ENCODE measurements around the gene FUZ.
"Not testable (repeated sequence)": the region's sequence is repeated elsewhere in the genome, so short reads cannot be mapped to it uniquely, and the experiment has no call there.

FUZ gene

DNA sequence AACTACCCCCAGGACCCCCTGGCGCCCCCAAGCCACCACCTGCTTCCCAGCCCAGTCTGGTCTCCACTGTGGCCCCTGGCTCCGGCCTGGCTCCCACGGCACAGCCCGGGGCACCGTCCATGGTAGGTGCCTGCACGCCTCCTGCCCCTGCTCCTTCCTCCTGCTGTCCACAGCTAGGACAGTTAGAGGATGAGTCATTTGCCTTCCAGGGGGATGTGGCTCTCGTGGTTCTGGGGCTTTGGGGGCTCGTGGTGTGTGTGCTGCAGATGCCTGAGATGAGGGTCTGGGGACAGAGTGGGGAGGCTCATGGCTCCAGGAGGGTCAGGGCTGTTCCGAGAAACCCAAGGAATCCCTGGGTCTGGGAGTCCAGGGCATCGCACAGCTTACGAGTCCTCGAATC lies 17.7 kb upstream of the FUZ start:
- Histone ChIP-seq H3K36me3 (ENCODE audit: insufficient read depth, low read length) (peaks cover 15% of the 10 kb centered on the region), H3K4me3 (no peak overlapping the region), H3K27ac (no peak overlapping the region), H3K9me3 (ENCODE audit: low read depth, low read length) (no peaks in the 10 kb centered on the region), H3K9ac (ENCODE audit: insufficient read length) (no peak overlapping the region)
- no peak for DNase-seq (ENCODE audit: low read depth, low spot score)
- TF ChIP-seq POLR2AphosphoS5 (IDR thresholded peaks at IDR 0.05; ENCODE audit: borderline replicate concordance, low read depth, low read length) (no peak), EZH2 (IDR thresholded peaks at IDR 0.05) (no peak), FOXP2 (optimal IDR thresholded peaks at IDR 0.05; ENCODE audit: control extremely low read depth, extremely low read length, insufficient read depth) (no peak)

DNA sequence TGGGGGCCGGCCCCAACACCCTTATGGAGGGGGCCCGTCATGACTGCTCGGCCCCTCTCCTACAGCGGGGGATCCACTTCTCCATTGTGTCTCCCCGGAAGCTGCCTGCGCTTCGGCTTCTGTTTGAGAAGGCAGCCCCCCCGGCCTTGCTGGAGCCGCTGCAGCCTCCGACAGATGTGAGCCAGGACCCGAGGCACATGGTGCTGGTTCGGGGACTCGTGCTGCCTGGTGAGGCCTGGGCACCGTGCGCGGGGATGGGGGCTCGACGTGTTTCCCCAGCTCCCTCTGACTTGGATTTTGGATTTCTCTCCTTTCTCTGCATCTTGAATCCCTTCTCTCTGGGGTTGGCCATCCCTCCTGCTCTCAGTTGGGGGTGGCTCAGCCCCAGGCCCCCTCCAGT lies 16.6 kb upstream of the FUZ start:
- Histone ChIP-seq H3K36me3 (ENCODE audit: insufficient read depth, low read length) (peaks cover 15% of the 10 kb centered on the region), H3K27ac (no peak overlapping the region), H3K9ac (ENCODE audit: insufficient read length) (no peak overlapping the region), H3K9me3 (ENCODE audit: low read depth, low read length) (no peaks in the 10 kb centered on the region), H3K4me3 (no peak overlapping the region)
- no peak for TF ChIP-seq POLR2AphosphoS5 (IDR thresholded peaks at IDR 0.05; ENCODE audit: borderline replicate concordance, low read depth, low read length)
- no peak for TF ChIP-seq FOXP2 (optimal IDR thresholded peaks at IDR 0.05; ENCODE audit: control extremely low read depth, extremely low read length, insufficient read depth)
- no peak for TF ChIP-seq EZH2 (IDR thresholded peaks at IDR 0.05)
- DNase-seq (ENCODE audit: low read depth, low spot score) = no peak

DNA sequence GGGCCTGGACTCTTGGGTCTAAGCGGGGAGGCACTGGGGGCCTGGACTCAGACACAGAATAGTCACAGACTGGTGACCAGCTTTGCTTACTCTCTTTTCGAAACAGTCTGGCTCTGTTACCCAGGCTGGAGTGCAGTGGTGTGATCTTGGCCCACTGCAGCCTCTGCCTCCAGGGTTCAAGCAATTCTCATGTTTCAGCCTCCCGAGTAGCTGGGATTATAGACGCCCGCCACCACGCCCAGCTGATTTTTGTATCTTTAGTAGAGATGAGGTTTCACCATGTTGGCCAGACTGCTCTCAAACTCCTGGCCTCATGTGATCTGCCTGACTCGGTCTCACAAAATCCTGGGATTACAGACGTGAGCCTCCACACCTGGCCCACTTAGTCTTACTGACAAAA lies 16.1 kb upstream of the FUZ start:
- no peak overlapping the region for H3K4me3 ChIP-seq
- H3K9me3 ChIP-seq (ENCODE audit: low read depth, low read length) = no peaks in the 10 kb centered on the region
- H3K27ac ChIP-seq = no peak overlapping the region
- DNase-seq (ENCODE audit: low read depth, low spot score) = no peak
- no peak for TF ChIP-seq POLR2AphosphoS5 (IDR thresholded peaks at IDR 0.05; ENCODE audit: borderline replicate concordance, low read depth, low read length)
- TF ChIP-seq FOXP2 (optimal IDR thresholded peaks at IDR 0.05; ENCODE audit: control extremely low read depth, extremely low read length, insufficient read depth) = no peak
- TF ChIP-seq EZH2 (IDR thresholded peaks at IDR 0.05) = no peak
- H3K9ac ChIP-seq (ENCODE audit: insufficient read length) = no peak overlapping the region
- H3K36me3 ChIP-seq (ENCODE audit: insufficient read depth, low read length) = peaks cover 15% of the 10 kb centered on the region

- Histone ChIP-seq H3K36me3 (ENCODE audit: insufficient read depth, low read length) (peaks cover 19% of the 10 kb centered on the region), H3K27ac (no peak overlapping the region), H3K4me3 (no peak overlapping the region), H3K9me3 (ENCODE audit: low read depth, low read length) (no peaks in the 10 kb centered on the region), H3K9ac (ENCODE audit: insufficient read length) (no peak overlapping the region)
- TF ChIP-seq EZH2 (IDR thresholded peaks at IDR 0.05) (no peak), POLR2AphosphoS5 (IDR thresholded peaks at IDR 0.05; ENCODE audit: borderline replicate concordance, low read depth, low read length) (no peak)
- DNase-seq (ENCODE audit: low read depth, low spot score) = no peak
These were observed 13.9 kb upstream of the FUZ start for GRCh38 chr19:49827034-49827433.

GRCh38 chr19:49824662-49825061 lies 11.6 kb upstream of the FUZ start:
- TF ChIP-seq FOXP2 (optimal IDR thresholded peaks at IDR 0.05; ENCODE audit: control extremely low read depth, extremely low read length, insufficient read depth) (no peak), POLR2AphosphoS5 (IDR thresholded peaks at IDR 0.05; ENCODE audit: borderline replicate concordance, low read depth, low read length) (no peak), EZH2 (IDR thresholded peaks at IDR 0.05) (no peak)
- H3K27ac ChIP-seq = no peak overlapping the region
- H3K36me3 ChIP-seq (ENCODE audit: insufficient read depth, low read length) = peaks cover 14% of the 10 kb centered on the region; the same call in 1 of the 2 replicates
- no peaks in the 10 kb centered on the region for H3K9me3 ChIP-seq (ENCODE audit: low read depth, low read length)
- H3K4me3 ChIP-seq = no peak overlapping the region
- no peak overlapping the region for H3K9ac ChIP-seq (ENCODE audit: insufficient read length)
- DNase-seq (ENCODE audit: low read depth, low spot score) = no peak

- Histone ChIP-seq H3K9me3 (ENCODE audit: low read depth, low read length) (no peaks in the 10 kb centered on the region), H3K9ac (ENCODE audit: insufficient read length) (no peak overlapping the region), H3K36me3 (ENCODE audit: insufficient read depth, low read length) (peaks cover 14% of the 10 kb centered on the region; the same call in 1 of the 2 replicates), H3K4me3 (no peak overlapping the region), H3K27ac (no peak overlapping the region)
- DNase-seq (ENCODE audit: low read depth, low spot score) = no peak
- TF ChIP-seq FOXP2 (optimal IDR thresholded peaks at IDR 0.05; ENCODE audit: control extremely low read depth, extremely low read length, insufficient read depth) = no peak
- no peak for TF ChIP-seq EZH2 (IDR thresholded peaks at IDR 0.05)
- TF ChIP-seq POLR2AphosphoS5 (IDR thresholded peaks at IDR 0.05; ENCODE audit: borderline replicate concordance, low read depth, low read length) = no peak
These were observed 10.4 kb upstream of the FUZ start for GRCh38 chr19:49823472-49823871.

GRCh38 chr19:49820125-49820524 lies 7.0 kb upstream of the FUZ start:
- Histone ChIP-seq H3K9ac (ENCODE audit: insufficient read length) (no peak overlapping the region), H3K36me3 (ENCODE audit: insufficient read depth, low read length) (peaks cover 14% of the 10 kb centered on the region; the same call in 1 of the 2 replicates), H3K9me3 (ENCODE audit: low read depth, low read length) (no peaks in the 10 kb centered on the region), H3K27ac (no peak overlapping the region), H3K4me3 (no peak overlapping the region)
- DNase-seq (ENCODE audit: low read depth, low spot score) = no peak
- no peak for TF ChIP-seq POLR2AphosphoS5 (IDR thresholded peaks at IDR 0.05; ENCODE audit: borderline replicate concordance, low read depth, low read length)
- no peak for TF ChIP-seq FOXP2 (optimal IDR thresholded peaks at IDR 0.05; ENCODE audit: control extremely low read depth, extremely low read length, insufficient read depth)
- TF ChIP-seq EZH2 (IDR thresholded peaks at IDR 0.05) = no peak

- H3K27ac ChIP-seq; DNase-seq (ENCODE audit: low read depth, low spot score); H3K9me3 ChIP-seq (ENCODE audit: low read depth, low read length): not testable (repeated sequence)
- H3K36me3 ChIP-seq (ENCODE audit: insufficient read depth, low read length) = peaks cover 14% of the 10 kb centered on the region; the same call in 1 of the 2 replicates
- H3K9ac ChIP-seq (ENCODE audit: insufficient read length) = peak overlapping the region; percentile 85
- H3K4me3 ChIP-seq = peak overlapping the region; percentile 84
These were observed 6.5 kb upstream of the FUZ start for GRCh38 chr19:49819452-49820115.
